GM21360 (cell line): Measurements from ENCODE around the gene OSBPL3.

Experiments used
- ATAC-seq: cut with Tn5 transposase; IDR thresholded peaks from one replicate; pipeline ENCODE4 v1.9.1; 2021; ENCODE audit warnings: mild to moderate bottlenecking, moderate library complexity; ENCODE audit not compliant: unreplicated experiment

The OSBPL3 gene

GRCh38 chr7:24748521-24748920, 231.5 kb downstream of the OSBPL3 start:
- ATAC-seq, result no peak
